Stomach (tissue), 9 donors: ENCODE measurements around the gene CA12. TPM values are rescaled to one million over a fixed set of nuclear protein-coding genes. Genes with fewer than 3 reads are reported as not detected.

ENCODE experiments used
- DNase-seq, 2 donors: peaks; one replicate each; pipeline versions ENCODE4 v3.0.0 to v3.0.0-alpha.2; 2013 to 2019
- H3K27ac ChIP-seq, 5 donors: fragments of 200-600 bp in 4 of 5; sonication (generic) in 4 of 5; one replicate each; pipeline ENCODE4 v1.5.1; 2013 to 2019; ENCODE audit warnings: mild to moderate bottlenecking in 1 of 5, moderate library complexity in 1 of 5
- H3K27me3 ChIP-seq, 3 donors: fragments of 200-600 bp; sonication (generic); one replicate each; pipeline ENCODE4 v1.5.1; 2017 to 2019; ENCODE audit warnings: mixed run types in 1 of 3
- H3K36me3 ChIP-seq, 4 donors: fragments of 200-600 bp; sonication (generic); 1 replicate in 3 of 4; 2 replicates in 1 of 4; pipeline ENCODE4 v1.5.1; 2016 to 2019
- H3K4me1 ChIP-seq, 4 donors: fragments of 200-600 bp; sonication (generic); one replicate each; pipeline ENCODE4 v1.5.1; 2016 to 2019
- H3K4me3 ChIP-seq, 4 donors: fragments of 200-600 bp; sonication (generic) in 3 of 4; one replicate each; pipeline ENCODE4 v1.5.1; 2016 to 2019; ENCODE audit warnings: mild to moderate bottlenecking in 1 of 4
- H3K9me3 ChIP-seq, 4 donors: fragments of 200-600 bp; sonication (generic); one replicate each; pipeline ENCODE4 v1.5.1; 2016 to 2019
- CTCF ChIP-seq, 7 experiments: fragments of 450-650 bp in 4 of 7; fragments of 200-600 bp in 3 of 7; sonication (generic) in 3 of 7; IDR thresholded peaks; one replicate each; pipeline ENCODE4 v1.5.1; 2016 to 2019; ENCODE audit warnings: antibody characterized with exemption in 7 of 7, control low read depth in 2 of 7, mild to moderate bottlenecking in 1 of 7
- EP300 ChIP-seq: sonication (generic); formaldehyde crosslinking; IDR thresholded peaks from one replicate; pipeline ENCODE4 v1.6.1; 2017; ENCODE audit warnings: antibody characterized with exemption
- POLR2A ChIP-seq, 4 donors: fragments of 450-650 bp; IDR thresholded peaks; one replicate each; pipeline ENCODE4 v1.6.1; 2016; ENCODE audit warnings: antibody characterized with exemption in 4 of 4, control low read depth in 2 of 4, mild to moderate bottlenecking in 1 of 4, moderate library complexity in 1 of 4
- POLR2AphosphoS5 ChIP-seq, 3 donors: sonication (generic); formaldehyde crosslinking; IDR thresholded peaks; one replicate each; pipeline ENCODE4 v1.6.1; 2016; ENCODE audit warnings: antibody characterized with exemption in 3 of 3
- WGBS, 5 donors: extraction: QIAGEN DNeasy Blood & Tissue Kit in 3 of 5; methylation state at CpG; one replicate each; pipeline versions ENCODE4 v1.1.5 to v1.1.7; 2013 to 2018; 5-methylcytosine and 5-hydroxymethylcytosine counted together
- intact Hi-C: fragments of 100-400 bp; cut with DNase I; formaldehyde crosslinking; loops from one replicate; pipeline ENCODE4 v1.15.1; 2023; ENCODE audit warnings: low total_unique reads
- polyA plus RNA-seq, 3 donors: library from polyadenylated mRNA; stranded (reverse); fragments of 200-250 nt; gene quantifications; one replicate each; pipeline ENCODE4 v1.2.3, GENCODE V29; 2013
- total RNA-seq, 5 donors: library from RNA; depleted of rRNA; stranded (reverse); fragments of >200 nt; gene quantifications; one replicate each; pipeline versions ENCODE4 v1.1.0 to v1.2.3, GENCODE V29; 2014 to 2016
- donor health status: healthy with polysubstance abuse.
- donor health status: Bipolar disorder and iron deficiency.
- donor health status: healthy.

CA12 gene
- total and polyA plus RNA-seq, 8 donors = 0.46 to 58.8 (median 7.7) TPM

GRCh38 chr15:63352808-63353207 is 28.8 kb downstream of the CA12 start:
- no peak for DNase-seq
- peaks cover 0 to 13% (median 10%) of the 10 kb centered on the region in 4 donors for H3K4me1 ChIP-seq
- H3K36me3 ChIP-seq = no peaks in the 10 kb centered on the region
- 85 to 92% (median 88%) methylated on average over 4 of the region's 4 CpGs for WGBS, 5 donors
- H3K4me3 ChIP-seq = no peak overlapping the region
- intact Hi-C loops = no loop called here
- H3K9me3 ChIP-seq = no peaks in the 10 kb centered on the region
- TF ChIP-seq EP300 = no peak
- no peak for TF ChIP-seq CTCF (IDR thresholded peaks at IDR 0.05)
- TF ChIP-seq POLR2A (IDR thresholded peaks at IDR 0.05) = no peak
- TF ChIP-seq POLR2AphosphoS5 (IDR thresholded peaks at IDR 0.05) = no peak
- H3K27ac ChIP-seq = no peak overlapping the region
- H3K27me3 ChIP-seq = no peaks in the 10 kb centered on the region

GRCh38 chr15:63351170-63351569 is 30.5 kb downstream of the CA12 start:
- TF ChIP-seq CTCF (IDR thresholded peaks at IDR 0.05) = no peak
- Histone ChIP-seq H3K4me3 (no peak overlapping the region), H3K9me3 (no peaks in the 10 kb centered on the region), H3K27ac (no peak overlapping the region), H3K4me1 (peaks cover 0 to 13% (median 10%) of the 10 kb centered on the region in 4 donors), H3K36me3 (no peaks in the 10 kb centered on the region), H3K27me3 (no peaks in the 10 kb centered on the region)
- intact Hi-C loops = no loop called here
- DNase-seq = no peak
- WGBS, 5 donors = 79 to 96% (median 90%) methylated on average over 4 of the region's 4 CpGs

- H3K4me1 ChIP-seq = peaks cover 0 to 13% (median 10%) of the 10 kb centered on the region in 4 donors
- WGBS, 5 donors = 64 to 82% (median 77%) methylated on average over 5 of the region's 5 CpGs
- H3K4me3 ChIP-seq = no peak overlapping the region
- H3K36me3 ChIP-seq = no peaks in the 10 kb centered on the region
- no peak for TF ChIP-seq CTCF (IDR thresholded peaks at IDR 0.05)
- TF ChIP-seq POLR2A (IDR thresholded peaks at IDR 0.05) = no peak
- no peak for TF ChIP-seq EP300
- TF ChIP-seq POLR2AphosphoS5 (IDR thresholded peaks at IDR 0.05) = no peak
- intact Hi-C loops = no loop called here
- no peaks in the 10 kb centered on the region for H3K9me3 ChIP-seq
- H3K27ac ChIP-seq = no peak overlapping the region
- H3K27me3 ChIP-seq = no peaks in the 10 kb centered on the region
- peak in 1 of 2 donors; percentile 61 for DNase-seq
Measured at GRCh38 chr15:63350178-63350621, 31.4 kb downstream of the CA12 start.

GRCh38 chr15:63349621-63350020 is 32.0 kb downstream of the CA12 start:
- TF ChIP-seq CTCF (IDR thresholded peaks at IDR 0.05) = no peak
- no peak for TF ChIP-seq POLR2AphosphoS5 (IDR thresholded peaks at IDR 0.05)
- TF ChIP-seq POLR2A (IDR thresholded peaks at IDR 0.05) = no peak
- no peak for TF ChIP-seq EP300
- peaks cover 0 to 13% (median 10%) of the 10 kb centered on the region in 4 donors for H3K4me1 ChIP-seq
- no peak for DNase-seq
- intact Hi-C loops = no loop called here
- 86 to 95% (median 89%) methylated on average over 5 of the region's 5 CpGs for WGBS, 5 donors
- no peak overlapping the region for H3K27ac ChIP-seq
- H3K4me3 ChIP-seq = no peak overlapping the region
- no peaks in the 10 kb centered on the region for H3K9me3 ChIP-seq
- no peaks in the 10 kb centered on the region for H3K36me3 ChIP-seq
- no peaks in the 10 kb centered on the region for H3K27me3 ChIP-seq
